GM19328 (cell line): ENCODE data around the gene BLMH.
"Not testable (repeated sequence)": the region's sequence is repeated elsewhere in the genome, so short reads cannot be mapped to it uniquely, and the experiment has no call there.

Source experiments
- ATAC-seq: cut with Tn5 transposase; IDR thresholded peaks from one replicate; pipeline ENCODE4 v1.9.1; 2021; ENCODE audit warnings: mild to moderate bottlenecking, moderate library complexity; ENCODE audit not compliant: unreplicated experiment

Gene BLMH

GRCh38 chr17:30232015-30232823 is 59.5 kb downstream of the BLMH start:
- no peak for ATAC-seq

- ATAC-seq, result no peak
Measured at GRCh38 chr17:30230596-30231125, 61.1 kb downstream of the BLMH start.

DNA sequence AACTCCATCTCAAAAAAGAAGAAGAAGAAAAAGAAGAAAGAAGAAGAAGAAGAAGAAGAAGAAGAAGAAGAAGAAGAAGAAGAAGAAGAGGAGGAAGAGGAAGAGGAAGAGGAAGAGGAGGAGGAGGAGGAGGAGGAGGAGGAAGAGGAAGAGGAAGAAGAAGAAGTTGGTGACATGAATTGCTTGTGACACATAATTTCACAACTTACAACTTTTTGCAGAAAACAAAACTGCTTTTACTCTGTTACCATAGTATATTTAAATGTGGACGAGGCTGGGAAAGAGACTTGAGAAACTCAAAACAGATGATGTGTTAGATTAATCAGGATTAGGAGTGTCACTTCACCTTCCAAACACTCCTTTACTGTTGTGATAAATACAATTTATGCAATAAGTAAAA is 61.7 kb downstream of the BLMH start:
- not testable (repeated sequence) for ATAC-seq

DNA sequence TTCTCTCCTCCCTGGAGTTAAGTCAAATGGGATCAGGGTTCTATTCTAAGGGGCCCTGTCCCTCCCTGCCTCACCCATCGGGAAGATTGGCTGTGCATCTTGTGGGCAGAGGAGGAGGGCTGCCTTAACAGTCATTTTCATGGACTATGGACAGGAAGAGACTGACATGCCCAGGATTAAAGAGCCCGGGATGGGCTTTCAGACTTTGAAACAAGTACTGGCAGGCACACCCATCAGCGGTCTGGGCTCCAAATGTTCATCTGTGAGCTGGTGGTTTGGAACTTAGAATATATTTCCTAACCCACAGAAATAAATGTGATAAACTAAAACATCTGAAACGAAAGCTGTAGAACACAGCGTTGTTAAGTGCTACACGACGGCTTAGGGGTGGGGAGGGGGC is 62.7 kb downstream of the BLMH start:
- ATAC-seq, result no peak

- no peak for ATAC-seq
Measured at GRCh38 chr17:30228011-30228410, 63.7 kb downstream of the BLMH start.

- no peak for ATAC-seq
Measured at GRCh38 chr17:30226878-30227277, 64.9 kb downstream of the BLMH start.

DNA sequence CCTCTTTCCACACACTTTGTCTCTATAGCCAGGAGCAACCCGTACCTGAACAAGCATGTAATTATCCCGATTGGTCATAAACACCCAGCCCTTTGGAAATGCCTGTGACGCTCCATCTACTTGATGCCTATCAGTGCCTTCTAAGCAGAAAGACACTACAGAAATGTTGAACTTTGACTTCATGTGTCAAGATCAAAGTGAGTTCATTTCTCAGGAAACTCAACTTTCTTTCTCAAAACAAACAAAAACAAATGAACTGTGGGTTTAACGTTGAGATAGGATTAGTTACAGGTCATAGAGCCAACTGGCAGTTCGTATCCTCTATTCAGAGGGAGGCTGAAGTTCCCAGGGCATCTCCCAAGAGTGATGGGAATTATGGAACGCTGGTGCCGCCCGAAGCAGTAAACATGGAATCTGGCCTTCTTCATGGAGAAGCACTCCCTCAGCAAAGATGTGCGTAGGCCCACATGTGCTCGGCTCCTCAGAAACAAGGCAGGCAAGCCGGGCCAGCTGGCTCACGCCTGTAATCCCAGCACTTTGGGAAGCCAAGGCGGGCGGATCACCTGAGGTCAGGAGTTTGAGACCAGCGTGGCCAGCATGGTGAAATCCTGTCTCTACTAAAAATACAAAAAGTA is 65.7 kb downstream of the BLMH start:
- ATAC-seq, result no peak

DNA sequence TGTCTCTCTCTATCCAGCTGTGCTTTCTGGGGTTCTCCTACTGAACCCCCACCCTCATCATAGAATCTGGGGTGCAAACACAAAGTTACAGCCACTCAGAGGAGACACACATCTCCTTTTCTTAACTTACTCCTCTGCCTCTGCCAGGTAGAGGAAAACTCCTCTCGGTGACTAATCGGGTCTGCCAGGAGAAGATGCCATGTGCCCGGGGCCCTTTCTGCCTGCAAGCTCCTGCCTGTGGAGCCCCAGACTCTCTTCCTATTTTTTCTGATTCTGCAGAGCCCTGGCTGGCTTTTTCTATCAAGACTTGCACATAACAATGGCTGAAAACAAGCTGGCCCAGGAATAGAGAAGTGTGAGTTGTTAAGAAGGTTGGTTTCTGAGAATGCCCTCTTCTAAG is 66.6 kb downstream of the BLMH start:
- ATAC-seq, result no peak

DNA sequence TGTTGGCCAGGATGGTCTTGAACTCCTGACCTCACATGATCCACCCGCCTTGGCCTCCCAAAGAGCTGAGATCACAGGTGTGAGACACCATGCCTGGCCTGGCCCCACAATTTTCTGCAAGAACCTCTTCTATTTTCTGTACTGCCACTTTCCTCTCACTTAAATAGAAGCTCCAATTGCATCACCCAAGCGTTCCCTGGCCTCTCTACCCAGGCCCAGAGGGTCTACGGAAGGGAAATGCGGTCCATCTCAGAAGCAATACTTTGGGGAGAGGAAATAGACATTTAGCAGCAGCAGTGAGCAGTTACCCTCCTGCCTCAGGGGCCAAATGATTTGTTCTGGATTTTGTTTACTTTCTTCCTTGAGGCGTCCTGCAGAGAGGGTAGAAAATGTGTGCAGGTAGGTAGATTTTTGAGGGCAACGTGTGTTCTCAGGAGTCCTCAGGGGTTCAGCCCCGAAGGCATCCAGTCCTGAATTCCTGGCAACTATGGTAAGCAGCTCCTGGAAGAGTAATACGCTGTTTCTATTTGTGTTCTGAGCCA is 67.3 kb downstream of the BLMH start:
- ATAC-seq, result no peak

- no peak for ATAC-seq
Measured at GRCh38 chr17:30222721-30223175, 69.0 kb downstream of the BLMH start.

DNA sequence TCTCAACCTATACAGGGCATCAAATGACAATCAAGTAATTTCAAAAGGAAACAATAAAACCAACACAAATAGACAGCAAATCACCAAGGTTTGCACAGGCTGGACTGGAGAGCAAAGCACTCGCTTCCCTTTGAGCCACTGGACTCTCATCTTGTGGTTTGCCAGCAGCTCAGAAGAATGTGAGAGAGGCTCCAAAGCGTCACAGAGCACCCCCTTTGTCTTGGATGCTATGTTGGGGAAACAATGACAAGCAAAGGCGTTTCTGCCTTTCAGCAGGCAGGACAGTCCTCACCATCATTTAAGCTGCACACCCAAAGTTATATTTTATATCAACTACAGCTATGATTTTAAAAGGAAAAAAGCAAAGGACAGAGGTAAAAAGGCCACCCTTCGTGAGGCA is 69.5 kb downstream of the BLMH start:
- no peak for ATAC-seq

DNA sequence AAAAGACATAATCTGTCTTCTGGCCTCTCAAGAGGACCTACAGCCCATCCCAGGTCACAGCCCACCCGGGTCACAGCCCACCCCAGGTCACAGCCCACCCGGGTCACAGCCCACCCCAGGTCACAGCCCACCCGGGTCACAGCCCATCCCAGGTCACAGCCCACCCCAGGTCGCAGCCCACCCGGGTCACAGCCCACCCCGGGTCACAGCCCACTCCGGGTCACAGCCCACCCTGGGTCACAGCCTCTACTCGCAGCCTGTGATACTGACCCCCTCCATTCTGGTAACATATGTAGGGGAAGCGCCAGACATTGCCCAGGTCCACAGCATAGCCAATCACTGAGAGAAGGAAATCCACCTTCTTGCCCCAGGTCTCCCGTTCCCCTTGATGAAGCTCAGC is 70.4 kb downstream of the BLMH start:
- no peak for ATAC-seq

GRCh38 chr17:30220414-30220813 is 71.3 kb downstream of the BLMH start:
- no peak for ATAC-seq

- no peak for ATAC-seq
Measured at GRCh38 chr17:30219833-30220232, 71.9 kb downstream of the BLMH start.

DNA sequence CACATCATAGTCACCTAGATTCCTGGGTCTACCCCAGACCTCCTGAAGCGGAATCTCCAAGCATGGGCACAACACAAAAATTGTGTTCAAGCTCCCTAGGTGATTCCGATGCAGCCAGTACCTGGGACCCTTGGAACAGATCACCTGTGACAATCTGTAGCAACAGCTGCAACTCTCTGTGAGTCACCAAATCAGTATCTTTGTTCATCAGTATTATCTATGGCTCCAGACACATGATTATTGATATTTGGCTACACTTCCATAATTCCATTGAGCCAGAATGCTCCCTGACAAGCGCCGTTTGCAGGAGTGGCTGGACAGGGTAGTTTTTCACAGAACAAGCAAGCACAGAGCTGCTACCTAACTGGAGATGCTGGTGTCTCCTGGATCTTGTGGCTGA is 72.4 kb downstream of the BLMH start:
- ATAC-seq, result no peak

DNA sequence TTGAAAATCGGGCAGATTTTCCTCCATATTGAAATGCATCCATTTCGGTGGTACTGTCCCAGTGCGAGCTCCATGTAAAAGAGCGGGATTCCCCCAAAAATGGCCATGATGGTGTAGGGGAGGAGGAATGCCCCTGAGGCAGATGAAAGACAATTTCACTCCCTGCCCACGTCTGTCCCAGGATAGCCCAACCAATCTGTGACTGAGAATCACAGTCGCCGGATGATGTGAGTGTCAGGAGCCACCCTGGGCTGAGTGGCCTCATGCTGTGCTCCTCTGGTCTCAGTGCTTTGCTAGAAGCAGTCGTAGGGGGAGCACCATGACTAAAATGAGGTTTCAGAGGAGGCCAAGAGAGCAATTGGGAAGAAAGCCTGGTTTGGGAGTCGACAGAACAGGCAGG is 72.9 kb downstream of the BLMH start:
- no peak for ATAC-seq

- ATAC-seq, result no peak
Measured at GRCh38 chr17:30217746-30218245, 73.9 kb downstream of the BLMH start.

DNA sequence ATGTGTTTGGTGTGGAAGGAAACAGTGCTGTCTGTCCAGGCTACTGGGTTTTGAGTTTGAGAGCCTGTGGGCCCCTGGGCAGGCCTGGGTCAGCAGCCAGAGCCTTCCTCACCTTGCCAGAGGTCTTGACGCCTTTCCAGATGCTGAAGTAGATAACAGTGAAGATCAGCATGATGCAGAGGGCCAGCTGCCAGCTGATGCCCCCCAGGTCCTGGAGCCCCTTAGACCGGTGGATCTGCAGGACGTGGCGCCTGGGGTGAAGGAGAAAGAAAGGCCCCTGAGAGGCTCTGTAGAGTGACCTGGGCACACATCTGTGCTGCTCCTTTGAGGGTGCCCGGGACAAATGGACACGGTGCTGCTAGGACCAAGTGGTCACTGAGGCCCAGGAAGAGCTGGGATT is 74.7 kb downstream of the BLMH start:
- no peak for ATAC-seq

GRCh38 chr17:30212750-30213149 is 79.0 kb downstream of the BLMH start:
- no peak for ATAC-seq

DNA sequence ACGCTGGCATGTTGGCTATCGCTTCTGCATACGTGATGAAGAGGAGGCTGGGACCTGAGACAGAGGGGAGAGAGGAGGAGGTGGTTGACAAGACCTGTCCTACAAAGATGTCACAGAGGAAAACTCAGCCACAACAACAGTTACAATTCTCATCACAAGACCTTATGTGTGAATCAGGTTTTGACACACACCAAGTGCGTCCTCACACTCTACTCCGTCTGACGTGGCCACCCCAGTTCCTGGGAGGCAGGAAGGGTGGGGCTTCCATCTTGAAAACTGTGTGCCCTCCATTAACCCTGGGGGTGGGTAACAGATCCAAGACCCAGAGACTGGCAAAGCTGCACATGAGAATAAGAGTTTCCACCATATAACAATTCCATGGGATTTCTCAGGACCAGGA is 80.4 kb downstream of the BLMH start:
- no peak for ATAC-seq

DNA sequence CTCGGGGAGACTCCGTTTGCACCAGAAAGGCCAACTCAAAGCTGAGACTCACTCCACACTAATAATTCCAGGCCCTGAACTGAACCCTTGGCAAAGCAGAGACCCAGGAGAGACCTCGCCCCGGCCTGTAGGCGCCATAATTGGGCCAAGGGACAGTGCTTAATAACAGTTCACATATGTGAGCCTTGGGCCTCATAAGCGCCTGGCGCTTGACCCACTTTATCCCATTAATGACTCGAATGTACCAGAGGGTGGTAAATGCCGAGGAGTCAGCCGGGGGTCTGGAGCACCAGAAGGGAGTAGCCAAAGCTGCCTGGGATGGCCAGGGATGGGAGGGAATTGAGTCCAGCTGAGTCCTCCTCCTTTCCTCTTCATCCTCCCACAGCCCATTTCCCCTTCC is 80.8 kb downstream of the BLMH start:
- no peak for ATAC-seq

DNA sequence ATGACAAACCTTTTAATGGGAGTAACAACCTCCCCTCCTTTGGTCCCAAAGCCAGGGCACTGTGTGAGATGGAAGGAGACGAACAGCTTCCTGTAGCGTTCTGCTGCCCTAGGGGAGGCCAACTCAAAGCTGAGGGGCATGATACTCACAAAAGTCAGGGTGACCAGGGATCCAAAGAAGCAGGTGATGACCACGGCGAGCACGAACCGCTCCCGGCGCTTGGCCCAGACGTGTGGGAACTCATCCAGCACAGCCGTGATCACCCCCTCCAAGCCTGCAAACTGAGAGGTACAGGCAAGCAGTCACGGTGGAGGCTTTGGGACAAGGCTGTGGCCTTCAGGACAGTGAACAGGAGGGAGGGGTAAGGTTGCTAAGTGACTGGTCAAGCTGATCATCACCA is 81.4 kb downstream of the BLMH start:
- no peak for ATAC-seq
